GM12878 (cell line): ENCODE data around the gene C1GALT1C1L. TPM values are rescaled to one million over a fixed set of nuclear protein-coding genes. Genes with fewer than 3 reads are reported as not detected.

Source experiments
- ATAC-seq: fragments of 200-7000 bp; cut with Tn5 transposase; 3 replicates; pipeline ENCODE4 v1.9.1; 2020; ENCODE audit warnings: mild to moderate bottlenecking, moderate library complexity
- BruUV-seq: library from RNA; stranded (reverse); fragments of 400-500 nt; replicated peaks from 2 replicates; lab custom pipeline; 2021; lab: Mats Ljungman, UMichigan
- CTCF ChIA-PET: fragments of 300-600 bp; sonication (Branson Sonifier 250); formaldehyde crosslinking; extraction: SDS; loops from one replicate; lab custom pipeline; 2021; ENCODE audit warnings: inconsistent platforms; lab: Yijun Ruan, JAX
- POLR2A ChIA-PET: fragments of 350-600 bp; formaldehyde crosslinking; extraction: SDS; loops from one replicate; lab custom pipeline; 2021; ENCODE audit warnings: inconsistent platforms; lab: Charles Lee
- RAD21 ChIA-PET: fragments of 300-600 bp; sonication (Branson Sonifier 250); formaldehyde crosslinking; loops from one replicate; lab custom pipeline; 2023; ENCODE audit warnings: antibody characterized with exemption; ENCODE audit not compliant: unreplicated experiment; lab: Charles Lee
- SMC1A ChIA-PET: fragments of 300-600 bp; sonication (Branson Sonifier 250); formaldehyde crosslinking; loops from one replicate; lab custom pipeline; 2023; ENCODE audit not compliant: unreplicated experiment, uncharacterized antibody; lab: Charles Lee
- DNase-seq: peaks from one replicate; pipeline ENCODE4 v3.0.0-alpha.2; 2011; ENCODE audit warnings: low read depth, low spot score
- FAIRE-seq: peaks from 3 replicates; lab custom pipeline; 2011; peaks lifted over from hg19 to GRCh38; lab: Jason Lieb, UNC
- H2AFZ ChIP-seq: 2 replicates; pipeline ENCODE4 v1.6.0; 2011; ENCODE audit warnings: low read depth, low read length, control low read depth; ENCODE audit not compliant: control insufficient read depth
- H3K27ac ChIP-seq: 2 replicates; pipeline ENCODE4 v1.5.1; 2011; ENCODE audit warnings: control low read depth; ENCODE audit not compliant: control insufficient read depth, insufficient read depth
- H3K27me3 ChIP-seq, 2 experiments: replicated peaks in 1 of 2; 2 replicates each; pipeline versions ENCODE4 v1.6.0 to v1.6.1; 2011; ENCODE audit warnings: low read length in 1 of 2; ENCODE audit not compliant: control insufficient read depth in 2 of 2, insufficient read depth in 2 of 2
- H3K36me3 ChIP-seq, 2 experiments: 2 replicates each; pipeline ENCODE4 v1.5.1; 2011; ENCODE audit warnings: low read length in 1 of 2; ENCODE audit not compliant: control insufficient read depth in 2 of 2, insufficient read depth in 2 of 2
- H3K4me1 ChIP-seq: 2 replicates; pipeline ENCODE4 v1.6.1; 2011; ENCODE audit warnings: mild to moderate bottlenecking, low read length, moderate library complexity, mixed read lengths; ENCODE audit not compliant: control insufficient read depth, insufficient read depth
- H3K4me2 ChIP-seq: 2 replicates; pipeline ENCODE4 v1.6.0; 2011; ENCODE audit warnings: control low read depth; ENCODE audit not compliant: control insufficient read depth, insufficient read depth
- H3K4me3 ChIP-seq: fragments of 200-600 bp; sonication (generic); 2 replicates; pipeline ENCODE4 v1.5.1; 2016
- H3K79me2 ChIP-seq: 2 replicates; pipeline ENCODE4 v1.6.0; 2011; ENCODE audit warnings: low read length; ENCODE audit not compliant: control insufficient read depth, insufficient read depth
- H3K9ac ChIP-seq: 2 replicates; pipeline ENCODE4 v1.8.0; 2011; ENCODE audit warnings: low read length, control low read depth, mixed read lengths; ENCODE audit not compliant: control insufficient read depth, insufficient read depth
- H3K9me3 ChIP-seq: replicated peaks from 3 replicates; pipeline ENCODE4 v1.5.1; 2011; ENCODE audit warnings: mild to moderate bottlenecking, low read length; ENCODE audit not compliant: control insufficient read depth, insufficient read depth
- H4K20me1 ChIP-seq: 2 replicates; pipeline ENCODE4 v1.6.0; 2011; ENCODE audit not compliant: control insufficient read depth, insufficient read depth
- BMI1 ChIP-seq: fragments of 450-650 bp; IDR thresholded peaks from 2 replicates; pipeline ENCODE4 v1.6.1; 2016; ENCODE audit warnings: mild to moderate bottlenecking, moderate library complexity, borderline replicate concordance
- CBX3 ChIP-seq: fragments of 200-600 bp; sonication (generic); IDR thresholded peaks from 2 replicates; pipeline ENCODE4 v1.6.1; 2016; ENCODE audit warnings: low read depth, borderline replicate concordance
- ETV6 ChIP-seq, 2 experiments: fragments of 450-650 bp in 1 of 2; IDR thresholded peaks in 1 of 2; conservative IDR thresholded peaks in 1 of 2; 2 replicates each; pipeline ENCODE4 v1.6.1; 2014; ENCODE audit warnings: antibody characterized with exemption in 1 of 2, borderline replicate concordance in 1 of 2, low read depth in 1 of 2, mild to moderate bottlenecking in 1 of 2, moderate library complexity in 1 of 2
- POU2F2 ChIP-seq: IDR thresholded peaks from 3 replicates; pipeline ENCODE4 v1.6.1; 2011; ENCODE audit warnings: low read depth, mild to moderate bottlenecking, low read length, borderline replicate concordance
- STAT3 ChIP-seq: IDR thresholded peaks from 2 replicates; pipeline ENCODE4 v1.6.1; 2011; ENCODE audit warnings: low read depth, low read length, improper control_type of control experiment
- ZNF207 ChIP-seq: fragments of 450-650 bp; IDR thresholded peaks from 2 replicates; pipeline ENCODE4 v1.6.1; 2014; ENCODE audit warnings: antibody characterized with exemption, mild to moderate bottlenecking, borderline replicate concordance
- ZNF24 ChIP-seq: fragments of 450-650 bp; IDR thresholded peaks from 2 replicates; pipeline ENCODE4 v1.6.1; 2017; ENCODE audit warnings: antibody characterized with exemption, mild to moderate bottlenecking
- WGBS: methylation state at CpG from one replicate; pipeline ENCODE4 v1.1.6; 2016; ENCODE audit warnings: low lambda C conversion rate; ENCODE audit not compliant: insufficient replicate concordance, insufficient coverage; ENCODE audit errors: missing lambda C conversion rate; 5-methylcytosine and 5-hydroxymethylcytosine counted together
- in situ Hi-C: fragments of 300-500 bp; cut with MboI; formaldehyde crosslinking; loops from 9 replicates; pipeline ENCODE4 v1.14.3; 2018; ENCODE audit warnings: mixed read lengths
- intact Hi-C: fragments of 100-400 bp; cut with micrococcal nuclease; formaldehyde crosslinking; loops from one replicate; pipeline ENCODE4 v1.14.2; 2022; ENCODE audit not compliant: unreplicated experiment
- polyA plus RNA-seq, 11 experiments: library from polyadenylated mRNA; depleted of rRNA in 4 of 11; unstranded in 6 of 11; stranded (reverse) in 5 of 11; fragments of >200 nt; fragmentation: Nextera tagmentation in 4 of 11; fragmentation: Illumina TruSeq in 1 of 11; extraction: Ambion mirVana in 4 of 11; extraction: Trizol in 1 of 11; gene quantifications; 1 replicate in 1 of 11; 2 replicates in 10 of 11; pipeline versions ENCODE4 v1.2.1 to v1.2.3, GENCODE V29; 2011 to 2016; ENCODE audit warnings: inconsistent platforms in 2 of 11, missing spikeins in 2 of 11, low read depth in 1 of 11
- total RNA-seq, 4 experiments: library from RNA; depleted of rRNA in 3 of 4; stranded (reverse); fragments of >200 nt in 3 of 4; fragmentation: Illumina TruSeq in 1 of 4; extraction: Trizol in 1 of 4; gene quantifications; 2 replicates each; pipeline versions ENCODE4 v1.2.1 to v1.2.3, GENCODE V29; 2013 to 2021
- TF ChIP-seq, protein P1 (sequence below): fragments of 450-650 bp; formaldehyde crosslinking; IDR thresholded peaks from 2 replicates; pipeline ENCODE4 v1.5.0; 2022; ENCODE audit warnings: mild to moderate bottlenecking, missing genetic modification characterization
- TF ChIP-seq, protein P2 (sequence below): fragments of 450-650 bp; IDR thresholded peaks from 2 replicates; pipeline ENCODE4 v1.6.1; 2016; ENCODE audit warnings: mild to moderate bottlenecking, moderate library complexity, borderline replicate concordance

C1GALT1C1L gene
- total and polyA plus RNA-seq, 10 of the 15 experiments (the other 5 are each of a cell fraction or from before 2014, with no cell fraction given): not detected

DNA sequence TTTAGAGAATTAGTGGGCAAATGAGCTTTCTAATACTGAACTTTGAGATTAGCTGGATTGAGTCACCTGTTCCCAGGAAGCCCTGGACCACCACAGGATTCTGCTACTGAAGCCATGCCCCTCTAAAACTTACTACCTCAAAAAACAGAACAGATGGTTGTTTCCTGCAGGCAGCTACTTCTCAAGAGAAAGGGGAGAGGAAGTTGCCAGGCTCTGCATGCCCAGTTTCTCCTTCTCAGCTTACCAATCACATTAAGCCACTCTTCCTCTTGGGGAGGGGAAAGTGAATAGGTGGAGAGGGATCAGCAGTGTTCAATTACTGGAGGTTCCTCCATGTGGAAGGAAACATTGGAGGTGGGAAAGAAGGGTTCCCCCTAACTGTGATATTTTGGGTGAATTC lies 24.9 kb upstream of the C1GALT1C1L start:
- SMC1A ChIA-PET: no interaction called here
- H3K79me2 ChIP-seq: no peaks in the 10 kb centered on the region
- BruUV-seq: no TSS peak
- TF ChIP-seq POU2F2 (no peak), ZNF207 (no peak), BMI1 (no peak), ETV6 (conservative IDR thresholded peaks at IDR 0.05 in 1 of 2, IDR thresholded peaks at IDR 0.05 in 1 of 2; ENCODE audit: borderline replicate concordance in 1 of 2, low read depth in 1 of 2) (no peak)
- TF ChIP-seq, all 136 proteins: peak for 0
- no peak overlapping the region for H3K4me2 ChIP-seq
- in situ Hi-C loops (no loop called here), intact Hi-C loops (no loop called here)
- ChIA-PET CTCF (interaction anchor here (0.7 to 1.1 kb wide), 2 partner anchors 208 to 651 kb away, joined by 3 read pairs; no protein-coding TSS in a partner anchor), POLR2A (no interaction called here), RAD21 (no interaction called here)
- no peaks in the 10 kb centered on the region for H3K9me3 ChIP-seq
- no peak overlapping the region for H3K9ac ChIP-seq
- H3K4me1 ChIP-seq: no peaks in the 10 kb centered on the region
- no peak overlapping the region for H2AFZ ChIP-seq
- FAIRE-seq: no peak
- no peak overlapping the region for H3K27ac ChIP-seq
- no peak for ATAC-seq
- no peaks in the 10 kb centered on the region for H4K20me1 ChIP-seq
- peaks cover 0 to 2% of the 10 kb centered on the region in 2 experiments; a peak in 1 of 4 replicates for H3K27me3 ChIP-seq
- no peaks in the 10 kb centered on the region for H3K36me3 ChIP-seq
- H3K4me3 ChIP-seq: no peak overlapping the region
- no peak for DNase-seq

DNA sequence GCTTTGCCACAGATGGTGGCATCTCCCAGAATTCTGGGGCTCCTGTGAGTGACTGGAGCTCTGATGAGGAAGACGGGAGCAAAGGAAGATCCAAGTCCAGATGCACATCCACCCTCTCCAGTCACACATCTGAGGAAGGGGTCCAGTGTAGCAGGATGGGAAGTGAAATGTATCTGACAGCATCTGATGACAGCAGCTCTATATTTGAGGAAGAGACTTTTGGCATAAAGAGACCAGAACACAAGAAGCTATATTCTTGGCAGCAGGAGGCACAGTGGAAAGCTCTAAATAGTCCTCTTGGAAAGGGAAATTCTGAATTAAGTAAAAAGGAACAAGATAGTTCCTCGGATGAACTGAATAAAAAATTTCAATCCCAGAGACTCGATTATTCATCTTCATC lies 23.5 kb upstream of the C1GALT1C1L start:
- RAD21 ChIA-PET: no interaction called here
- Histone ChIP-seq H2AFZ (no peak overlapping the region), H3K27ac (no peak overlapping the region), H3K4me3 (no peak overlapping the region), H3K4me2 (no peak overlapping the region), H4K20me1 (no peaks in the 10 kb centered on the region), H3K36me3 (no peaks in the 10 kb centered on the region), H3K4me1 (no peaks in the 10 kb centered on the region), H3K9me3 (no peaks in the 10 kb centered on the region), H3K9ac (no peak overlapping the region), H3K27me3 (peaks cover 0 to 2% of the 10 kb centered on the region in 2 experiments; a peak in 1 of 4 replicates), H3K79me2 (no peaks in the 10 kb centered on the region)
- WGBS: 23% methylated on average over 3 of the region's 3 CpGs
- no peak for TF ChIP-seq STAT3
- TF ChIP-seq, protein P1, sequence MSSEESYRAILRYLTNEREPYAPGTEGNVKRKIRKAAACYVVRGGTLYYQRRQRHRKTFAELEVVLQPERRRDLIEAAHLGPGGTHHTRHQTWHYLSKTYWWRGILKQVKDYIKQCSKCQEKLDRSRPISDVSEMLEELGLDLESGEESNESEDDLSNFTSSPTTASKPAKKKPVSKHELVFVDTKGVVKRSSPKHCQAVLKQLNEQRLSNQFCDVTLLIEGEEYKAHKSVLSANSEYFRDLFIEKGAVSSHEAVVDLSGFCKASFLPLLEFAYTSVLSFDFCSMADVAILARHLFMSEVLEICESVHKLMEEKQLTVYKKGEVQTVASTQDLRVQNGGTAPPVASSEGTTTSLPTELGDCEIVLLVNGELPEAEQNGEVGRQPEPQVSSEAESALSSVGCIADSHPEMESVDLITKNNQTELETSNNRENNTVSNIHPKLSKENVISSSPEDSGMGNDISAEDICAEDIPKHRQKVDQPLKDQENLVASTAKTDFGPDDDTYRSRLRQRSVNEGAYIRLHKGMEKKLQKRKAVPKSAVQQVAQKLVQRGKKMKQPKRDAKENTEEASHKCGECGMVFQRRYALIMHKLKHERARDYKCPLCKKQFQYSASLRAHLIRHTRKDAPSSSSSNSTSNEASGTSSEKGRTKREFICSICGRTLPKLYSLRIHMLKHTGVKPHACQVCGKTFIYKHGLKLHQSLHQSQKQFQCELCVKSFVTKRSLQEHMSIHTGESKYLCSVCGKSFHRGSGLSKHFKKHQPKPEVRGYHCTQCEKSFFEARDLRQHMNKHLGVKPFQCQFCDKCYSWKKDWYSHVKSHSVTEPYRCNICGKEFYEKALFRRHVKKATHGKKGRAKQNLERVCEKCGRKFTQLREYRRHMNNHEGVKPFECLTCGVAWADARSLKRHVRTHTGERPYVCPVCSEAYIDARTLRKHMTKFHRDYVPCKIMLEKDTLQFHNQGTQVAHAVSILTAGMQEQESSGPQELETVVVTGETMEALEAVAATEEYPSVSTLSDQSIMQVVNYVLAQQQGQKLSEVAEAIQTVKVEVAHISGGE (CRISPR knock-in tag): no peak
- TF ChIP-seq ZNF24: no peak
- no peak for TF ChIP-seq CBX3
- TF ChIP-seq, protein P2, sequence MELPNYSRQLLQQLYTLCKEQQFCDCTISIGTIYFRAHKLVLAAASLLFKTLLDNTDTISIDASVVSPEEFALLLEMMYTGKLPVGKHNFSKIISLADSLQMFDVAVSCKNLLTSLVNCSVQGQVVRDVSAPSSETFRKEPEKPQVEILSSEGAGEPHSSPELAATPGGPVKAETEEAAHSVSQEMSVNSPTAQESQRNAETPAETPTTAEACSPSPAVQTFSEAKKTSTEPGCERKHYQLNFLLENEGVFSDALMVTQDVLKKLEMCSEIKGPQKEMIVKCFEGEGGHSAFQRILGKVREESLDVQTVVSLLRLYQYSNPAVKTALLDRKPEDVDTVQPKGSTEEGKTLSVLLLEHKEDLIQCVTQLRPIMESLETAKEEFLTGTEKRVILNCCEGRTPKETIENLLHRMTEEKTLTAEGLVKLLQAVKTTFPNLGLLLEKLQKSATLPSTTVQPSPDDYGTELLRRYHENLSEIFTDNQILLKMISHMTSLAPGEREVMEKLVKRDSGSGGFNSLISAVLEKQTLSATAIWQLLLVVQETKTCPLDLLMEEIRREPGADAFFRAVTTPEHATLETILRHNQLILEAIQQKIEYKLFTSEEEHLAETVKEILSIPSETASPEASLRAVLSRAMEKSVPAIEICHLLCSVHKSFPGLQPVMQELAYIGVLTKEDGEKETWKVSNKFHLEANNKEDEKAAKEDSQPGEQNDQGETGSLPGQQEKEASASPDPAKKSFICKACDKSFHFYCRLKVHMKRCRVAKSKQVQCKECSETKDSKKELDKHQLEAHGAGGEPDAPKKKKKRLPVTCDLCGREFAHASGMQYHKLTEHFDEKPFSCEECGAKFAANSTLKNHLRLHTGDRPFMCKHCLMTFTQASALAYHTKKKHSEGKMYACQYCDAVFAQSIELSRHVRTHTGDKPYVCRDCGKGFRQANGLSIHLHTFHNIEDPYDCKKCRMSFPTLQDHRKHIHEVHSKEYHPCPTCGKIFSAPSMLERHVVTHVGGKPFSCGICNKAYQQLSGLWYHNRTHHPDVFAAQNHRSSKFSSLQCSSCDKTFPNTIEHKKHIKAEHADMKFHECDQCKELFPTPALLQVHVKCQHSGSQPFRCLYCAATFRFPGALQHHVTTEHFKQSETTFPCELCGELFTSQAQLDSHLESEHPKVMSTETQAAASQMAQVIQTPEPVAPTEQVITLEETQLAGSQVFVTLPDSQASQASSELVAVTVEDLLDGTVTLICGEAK: no peak
- in situ Hi-C loops (no loop called here), intact Hi-C loops (no loop called here)
- POLR2A ChIA-PET: no interaction called here
- FAIRE-seq (no peak), DNase-seq (no peak), ATAC-seq (no peak)
- CTCF ChIA-PET: no interaction called here
- no TSS peak for BruUV-seq
- SMC1A ChIA-PET: interaction anchor here (0.7 to 1.2 kb wide), 5 partner anchors 9 to 89 kb away, joined by 3 to 5 read pairs (median 3); no protein-coding TSS in a partner anchor
